ENCODE measurements around the gene THSD4.

THSD4 gene

DNA sequence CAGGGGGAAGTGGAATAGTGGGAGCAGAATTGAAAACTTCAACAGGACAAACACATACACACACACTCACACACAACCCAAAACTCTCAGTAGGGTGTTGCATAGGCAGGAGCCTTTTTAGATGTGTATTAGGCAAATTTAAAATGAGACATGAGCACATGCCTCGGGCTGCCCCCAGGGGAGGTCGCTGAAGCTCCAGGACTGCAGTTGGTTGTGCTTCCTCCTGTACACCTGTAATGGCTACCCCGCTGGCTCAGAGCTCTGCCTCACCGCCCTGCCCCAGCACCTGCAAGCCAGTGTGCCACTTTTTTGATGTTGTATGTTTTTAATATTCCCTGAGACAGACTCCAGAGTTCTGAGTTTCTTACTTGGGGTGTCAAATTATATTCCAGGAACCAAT lies 391.7 kb downstream of the THSD4 start:
- H3K4me3 ChIP-seq (ENCODE audit: low read length) = peak overlapping the region; percentile 8; the same call in 1 of the 2 replicates
- peaks cover 10% of the 10 kb centered on the region; the same call in 1 of the 2 replicates for H3K9me3 ChIP-seq (ENCODE audit: insufficient read depth, low read length)
- peak overlapping the region; percentile 79 for H3K27ac ChIP-seq (ENCODE audit: low read length)
- H4K20me1 ChIP-seq (ENCODE audit: insufficient read depth, low read length) = no peaks in the 10 kb centered on the region
- H3K36me3 ChIP-seq (replicated peaks; ENCODE audit: low read depth, low read length) = peaks cover 15% of the 10 kb centered on the region
- peak overlapping the region; percentile 38 for H2AFZ ChIP-seq (ENCODE audit: low read depth, low read length)
- no peak overlapping the region; the same call in 1 of the 2 replicates for H3K9ac ChIP-seq (ENCODE audit: low read length)
- no peaks in the 10 kb centered on the region for H3K27me3 ChIP-seq (ENCODE audit: low read depth, low read length)
- H3K79me2 ChIP-seq (ENCODE audit: low read length) = no peaks in the 10 kb centered on the region
- H3K4me1 ChIP-seq (ENCODE audit: low read length) = peaks cover 35% of the 10 kb centered on the region
- H3K4me2 ChIP-seq (ENCODE audit: low read length) = peak overlapping the region; percentile 76
- no peak for TF ChIP-seq EZH2phosphoT487 (IDR thresholded peaks at IDR 0.05; ENCODE audit: low read depth)
- TF ChIP-seq, protein P1, sequence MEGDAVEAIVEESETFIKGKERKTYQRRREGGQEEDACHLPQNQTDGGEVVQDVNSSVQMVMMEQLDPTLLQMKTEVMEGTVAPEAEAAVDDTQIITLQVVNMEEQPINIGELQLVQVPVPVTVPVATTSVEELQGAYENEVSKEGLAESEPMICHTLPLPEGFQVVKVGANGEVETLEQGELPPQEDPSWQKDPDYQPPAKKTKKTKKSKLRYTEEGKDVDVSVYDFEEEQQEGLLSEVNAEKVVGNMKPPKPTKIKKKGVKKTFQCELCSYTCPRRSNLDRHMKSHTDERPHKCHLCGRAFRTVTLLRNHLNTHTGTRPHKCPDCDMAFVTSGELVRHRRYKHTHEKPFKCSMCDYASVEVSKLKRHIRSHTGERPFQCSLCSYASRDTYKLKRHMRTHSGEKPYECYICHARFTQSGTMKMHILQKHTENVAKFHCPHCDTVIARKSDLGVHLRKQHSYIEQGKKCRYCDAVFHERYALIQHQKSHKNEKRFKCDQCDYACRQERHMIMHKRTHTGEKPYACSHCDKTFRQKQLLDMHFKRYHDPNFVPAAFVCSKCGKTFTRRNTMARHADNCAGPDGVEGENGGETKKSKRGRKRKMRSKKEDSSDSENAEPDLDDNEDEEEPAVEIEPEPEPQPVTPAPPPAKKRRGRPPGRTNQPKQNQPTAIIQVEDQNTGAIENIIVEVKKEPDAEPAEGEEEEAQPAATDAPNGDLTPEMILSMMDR (IDR thresholded peaks at IDR 0.05; ENCODE audit: low read depth, low read length) = no peak

DNA sequence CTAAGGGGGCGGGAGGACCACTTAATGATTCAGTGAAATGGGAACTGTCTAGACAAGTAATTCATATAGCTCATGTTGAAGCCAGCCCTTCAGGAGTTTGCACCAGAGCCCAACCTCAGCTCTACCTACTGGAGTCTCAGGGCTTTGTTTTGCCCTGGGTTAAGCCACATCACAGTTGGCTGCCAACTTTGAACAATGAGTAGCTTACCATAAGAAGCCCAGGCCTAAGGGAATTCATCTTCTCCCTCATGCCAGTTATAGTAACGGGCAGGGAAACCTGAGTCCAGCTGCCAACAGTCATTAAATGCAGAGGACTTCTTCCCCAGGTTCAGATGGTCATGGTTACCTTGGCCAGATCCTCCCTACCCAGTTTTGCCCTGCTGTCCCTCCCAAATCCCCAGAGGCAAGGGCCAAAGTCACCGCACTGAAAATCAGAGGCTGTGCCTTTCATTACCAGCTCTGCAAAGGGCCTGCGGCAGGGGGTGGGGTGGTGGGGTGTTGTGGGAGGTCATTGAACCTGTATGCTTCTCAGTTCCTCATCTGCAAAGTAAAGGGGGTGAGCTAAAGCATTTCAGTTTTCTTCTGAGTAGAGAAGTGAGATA lies 392.9 kb downstream of the THSD4 start:
- H3K36me3 ChIP-seq (replicated peaks; ENCODE audit: low read depth, low read length) = peaks cover 15% of the 10 kb centered on the region
- peaks cover 10% of the 10 kb centered on the region; the same call in 1 of the 2 replicates for H3K9me3 ChIP-seq (ENCODE audit: insufficient read depth, low read length)
- H3K4me2 ChIP-seq (ENCODE audit: low read length) = peak overlapping the region; percentile 76
- H4K20me1 ChIP-seq (ENCODE audit: insufficient read depth, low read length) = no peaks in the 10 kb centered on the region
- no peaks in the 10 kb centered on the region for H3K27me3 ChIP-seq (ENCODE audit: low read depth, low read length)
- H3K4me1 ChIP-seq (ENCODE audit: low read length) = peaks cover 35% of the 10 kb centered on the region
- peak overlapping the region; percentile 38; the same call in 1 of the 2 replicates for H3K4me3 ChIP-seq (ENCODE audit: low read length)
- H3K9ac ChIP-seq (ENCODE audit: low read length) = peak overlapping the region; percentile 32; the same call in 1 of the 2 replicates
- TF ChIP-seq, protein P1 (IDR thresholded peaks at IDR 0.05; ENCODE audit: low read depth, low read length) = no peak
- no peak for TF ChIP-seq EZH2phosphoT487 (IDR thresholded peaks at IDR 0.05; ENCODE audit: low read depth)
- no peaks in the 10 kb centered on the region for H3K79me2 ChIP-seq (ENCODE audit: low read length)
- peak overlapping the region; percentile 37; the same call in 1 of the 2 replicates for H2AFZ ChIP-seq (ENCODE audit: low read depth, low read length)
- peak overlapping the region; percentile 79 for H3K27ac ChIP-seq (ENCODE audit: low read length)

DNA sequence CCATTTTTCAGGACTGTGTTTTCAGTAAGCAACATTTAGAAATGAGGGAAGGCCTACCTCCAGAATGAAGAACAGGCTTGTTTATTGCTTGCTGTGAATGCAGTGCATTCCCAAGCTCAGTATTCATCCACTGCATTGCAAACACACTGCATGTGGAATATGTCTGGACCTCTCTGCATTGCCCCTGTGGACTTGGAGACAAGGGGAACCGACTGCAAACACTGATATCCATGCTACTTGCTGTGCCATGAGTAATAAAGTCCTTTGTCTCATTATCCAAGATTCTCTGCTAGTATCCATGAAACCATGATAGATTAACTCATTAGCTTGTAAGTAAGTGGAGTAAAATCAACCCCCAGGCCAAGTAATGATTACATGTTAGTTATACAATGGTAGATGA lies 393.9 kb downstream of the THSD4 start:
- H2AFZ ChIP-seq (ENCODE audit: low read depth, low read length) = no peak overlapping the region

DNA sequence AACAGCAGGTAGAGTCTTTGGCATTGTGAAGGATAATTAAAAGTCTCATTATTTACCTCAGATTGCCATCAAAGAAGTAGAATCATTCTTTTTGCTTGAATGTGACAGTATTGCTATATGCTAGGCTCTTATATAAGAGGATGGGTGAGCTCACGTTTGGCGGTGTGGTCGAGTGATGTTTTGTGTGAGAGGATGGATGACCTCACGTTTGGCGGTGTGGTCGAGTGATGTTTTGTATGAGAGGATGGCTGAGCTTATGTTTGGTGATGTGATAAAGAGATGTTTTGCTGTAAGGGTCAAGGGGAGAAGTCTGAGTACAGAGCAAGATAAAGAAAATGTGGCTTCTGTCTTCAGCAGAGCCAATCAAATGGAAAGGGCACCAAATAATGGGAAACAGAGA lies 395.5 kb downstream of the THSD4 start:
- Histone ChIP-seq H3K27ac (ENCODE audit: low read length) (no peak overlapping the region), H3K36me3 (replicated peaks; ENCODE audit: low read depth, low read length) (peaks cover 15% of the 10 kb centered on the region), H3K9me3 (ENCODE audit: insufficient read depth, low read length) (peaks cover 10% of the 10 kb centered on the region; the same call in 1 of the 2 replicates), H3K9ac (ENCODE audit: low read length) (no peak overlapping the region), H3K4me3 (ENCODE audit: low read length) (no peak overlapping the region), H3K79me2 (ENCODE audit: low read length) (no peaks in the 10 kb centered on the region), H3K27me3 (ENCODE audit: low read depth, low read length) (no peaks in the 10 kb centered on the region), H3K4me1 (ENCODE audit: low read length) (peaks cover 35% of the 10 kb centered on the region), H4K20me1 (ENCODE audit: insufficient read depth, low read length) (no peaks in the 10 kb centered on the region), H2AFZ (ENCODE audit: low read depth, low read length) (no peak overlapping the region), H3K4me2 (ENCODE audit: low read length) (no peak overlapping the region)
- no peak for TF ChIP-seq EZH2phosphoT487 (IDR thresholded peaks at IDR 0.05; ENCODE audit: low read depth)
- TF ChIP-seq, protein P1 (IDR thresholded peaks at IDR 0.05; ENCODE audit: low read depth, low read length) = no peak

More for the DNA sequence above, 393.9 kb downstream of the THSD4 start:
- Histone ChIP-seq H3K4me2 (ENCODE audit: low read length) (peak overlapping the region; percentile 76), H3K79me2 (ENCODE audit: low read length) (no peaks in the 10 kb centered on the region), H4K20me1 (ENCODE audit: insufficient read depth, low read length) (no peaks in the 10 kb centered on the region), H3K27ac (ENCODE audit: low read length) (peak overlapping the region; percentile 79), H3K4me1 (ENCODE audit: low read length) (peaks cover 35% of the 10 kb centered on the region), H3K36me3 (replicated peaks; ENCODE audit: low read depth, low read length) (peaks cover 15% of the 10 kb centered on the region), H3K4me3 (ENCODE audit: low read length) (peak overlapping the region; percentile 52), H3K27me3 (ENCODE audit: low read depth, low read length) (no peaks in the 10 kb centered on the region), H3K9ac (ENCODE audit: low read length) (peak overlapping the region; percentile 39), H3K9me3 (ENCODE audit: insufficient read depth, low read length) (peaks cover 10% of the 10 kb centered on the region; the same call in 1 of the 2 replicates)
- no peak for TF ChIP-seq EZH2phosphoT487 (IDR thresholded peaks at IDR 0.05; ENCODE audit: low read depth)
- TF ChIP-seq, protein P1 (IDR thresholded peaks at IDR 0.05; ENCODE audit: low read depth, low read length) = no peak

Measured in OCI-LY3 (cell line).